Retina (tissue), 1 donor: ENCODE results near the gene ENTPD2.
"Not testable (repeated sequence)": the region's sequence is repeated elsewhere in the genome, so short reads cannot be mapped to it uniquely, and the experiment has no call there.

ENCODE experiments used
- DNase-seq: peaks from one replicate; pipeline ENCODE4 v3.0.0-alpha.2; 2016

Gene ENTPD2

GRCh38 chr9:137044502-137045177 is 9.2 kb downstream of the ENTPD2 start:
- DNase-seq, result no peak

- no peak for DNase-seq
These were observed 9.8 kb downstream of the ENTPD2 start for GRCh38 chr9:137044037-137044436.

- DNase-seq, result no peak
These were observed 10.8 kb downstream of the ENTPD2 start for GRCh38 chr9:137042751-137043727.

- no peak for DNase-seq
These were observed 12.7 kb downstream of the ENTPD2 start for GRCh38 chr9:137041124-137041523.

GRCh38 chr9:137040568-137040967 is 13.3 kb downstream of the ENTPD2 start:
- no peak for DNase-seq

GRCh38 chr9:137039611-137040366 is 14.1 kb downstream of the ENTPD2 start:
- no peak for DNase-seq

- no peak for DNase-seq
These were observed 14.9 kb downstream of the ENTPD2 start for GRCh38 chr9:137038916-137039315.

GRCh38 chr9:137037483-137037882 is 16.4 kb downstream of the ENTPD2 start:
- DNase-seq, result no peak

- DNase-seq, result no peak
These were observed 16.8 kb downstream of the ENTPD2 start for GRCh38 chr9:137037035-137037434.

GRCh38 chr9:137035937-137036336 is 17.9 kb downstream of the ENTPD2 start:
- DNase-seq, result no peak

- DNase-seq, result no peak
These were observed 18.4 kb downstream of the ENTPD2 start for GRCh38 chr9:137035507-137035834.

GRCh38 chr9:137034709-137035506 is 19.0 kb downstream of the ENTPD2 start:
- peak; percentile 90 for DNase-seq

GRCh38 chr9:137034039-137034708 is 19.7 kb downstream of the ENTPD2 start:
- DNase-seq, result no peak

GRCh38 chr9:137033481-137033880 is 20.4 kb downstream of the ENTPD2 start:
- DNase-seq, result not testable (repeated sequence)

- DNase-seq, result no peak
These were observed 21.0 kb downstream of the ENTPD2 start for GRCh38 chr9:137032858-137033257.

- no peak for DNase-seq
These were observed 21.8 kb downstream of the ENTPD2 start, which contains the start of gene FUT7 for GRCh38 chr9:137031904-137032640. TSS of gene FUT7 (minus strand) at chr9:137032088. CDS start at chr9:137031991, 97 bp downstream.

- no peak for DNase-seq
These were observed 23.0 kb downstream of the ENTPD2 start for GRCh38 chr9:137030538-137031527.

- DNase-seq, result no peak
These were observed 23.9 kb downstream of the ENTPD2 start for GRCh38 chr9:137030006-137030405.

- DNase-seq, result peak; percentile 88
These were observed 24.6 kb downstream of the ENTPD2 start for GRCh38 chr9:137029058-137029936.
